Adrenal gland (tissue), 5 donors: ENCODE results near the gene GJA4.

Source experiments
- POLR2A ChIP-seq, 2 donors: fragments of 450-650 bp; IDR thresholded peaks; one replicate each; pipeline ENCODE4 v1.6.1; 2017; ENCODE audit warnings: antibody characterized with exemption in 2 of 2, mild to moderate bottlenecking in 2 of 2, moderate library complexity in 1 of 2
- TF ChIP-seq, protein P1 (sequence below), 6 experiments: fragments of 450-650 bp in 4 of 6; fragments of 200-600 bp in 2 of 6; sonication (generic) in 1 of 6; IDR thresholded peaks; 1 replicate in 5 of 6; 2 replicates in 1 of 6; pipeline versions ENCODE4 v1.5.1 to v1.8.0; 2016 to 2021; ENCODE audit warnings: antibody characterized with exemption in 6 of 6, mild to moderate bottlenecking in 2 of 6, moderate library complexity in 1 of 6
- donor health status: DM: no; HTN: no; CAD: no.

DNA sequence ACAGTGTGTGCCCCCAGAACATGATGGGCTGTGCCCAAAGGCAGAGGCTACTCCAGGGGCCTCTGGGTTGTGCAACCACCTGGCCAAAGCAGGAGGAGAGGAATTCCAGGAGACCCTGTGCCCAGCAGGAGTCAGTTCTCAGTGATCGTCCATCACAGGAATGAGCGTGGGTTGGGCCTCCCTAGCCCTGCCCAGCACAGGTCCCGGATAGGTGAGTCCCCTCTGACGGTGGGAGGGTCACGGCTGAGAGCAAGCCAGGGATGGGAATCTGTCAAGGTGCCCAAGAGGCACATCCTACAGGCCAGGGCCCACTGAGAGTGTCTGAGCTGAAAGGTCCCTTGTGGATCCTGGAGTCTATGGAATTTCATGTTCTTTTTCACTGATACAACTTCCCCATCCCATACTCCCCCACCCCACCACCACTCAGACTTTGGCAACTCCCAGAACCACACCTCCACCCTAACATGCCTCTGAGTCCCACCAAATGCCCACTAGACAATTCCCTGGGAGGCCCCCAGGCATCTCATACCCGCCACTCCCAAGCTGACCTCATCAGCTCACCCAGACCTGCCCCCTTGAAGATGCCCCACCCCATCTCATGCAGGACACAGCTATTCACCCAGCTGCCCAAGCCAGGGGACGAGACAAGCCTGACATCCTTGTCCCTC, 30.2 kb upstream of the GJA4 start:
- TF ChIP-seq, protein P1, sequence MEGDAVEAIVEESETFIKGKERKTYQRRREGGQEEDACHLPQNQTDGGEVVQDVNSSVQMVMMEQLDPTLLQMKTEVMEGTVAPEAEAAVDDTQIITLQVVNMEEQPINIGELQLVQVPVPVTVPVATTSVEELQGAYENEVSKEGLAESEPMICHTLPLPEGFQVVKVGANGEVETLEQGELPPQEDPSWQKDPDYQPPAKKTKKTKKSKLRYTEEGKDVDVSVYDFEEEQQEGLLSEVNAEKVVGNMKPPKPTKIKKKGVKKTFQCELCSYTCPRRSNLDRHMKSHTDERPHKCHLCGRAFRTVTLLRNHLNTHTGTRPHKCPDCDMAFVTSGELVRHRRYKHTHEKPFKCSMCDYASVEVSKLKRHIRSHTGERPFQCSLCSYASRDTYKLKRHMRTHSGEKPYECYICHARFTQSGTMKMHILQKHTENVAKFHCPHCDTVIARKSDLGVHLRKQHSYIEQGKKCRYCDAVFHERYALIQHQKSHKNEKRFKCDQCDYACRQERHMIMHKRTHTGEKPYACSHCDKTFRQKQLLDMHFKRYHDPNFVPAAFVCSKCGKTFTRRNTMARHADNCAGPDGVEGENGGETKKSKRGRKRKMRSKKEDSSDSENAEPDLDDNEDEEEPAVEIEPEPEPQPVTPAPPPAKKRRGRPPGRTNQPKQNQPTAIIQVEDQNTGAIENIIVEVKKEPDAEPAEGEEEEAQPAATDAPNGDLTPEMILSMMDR (IDR thresholded peaks at IDR 0.05): no peak
- TF ChIP-seq POLR2A (IDR thresholded peaks at IDR 0.05): no peak
